Esophagus squamous epithelium (tissue), 4 donors: Measurements from ENCODE around the gene SPNS2.

Experiments
- POLR2A ChIP-seq, 4 donors: fragments of 450-650 bp; IDR thresholded peaks; one replicate each; pipeline ENCODE4 v1.6.1; 2017; ENCODE audit warnings: antibody characterized with exemption in 4 of 4, mild to moderate bottlenecking in 4 of 4, moderate library complexity in 3 of 4
- TF ChIP-seq, protein P1 (sequence below), 6 experiments: fragments of 450-650 bp in 4 of 6; fragments of 200-600 bp in 2 of 6; sonication (generic) in 2 of 6; IDR thresholded peaks; one replicate each; pipeline ENCODE4 v1.5.1; 2016 to 2019; ENCODE audit warnings: antibody characterized with exemption in 6 of 6, mild to moderate bottlenecking in 4 of 6, moderate library complexity in 4 of 6

GRCh38 chr17:4501295-4501949, 2.7 kb downstream of the SPNS2 start:
- TF ChIP-seq, protein P1, sequence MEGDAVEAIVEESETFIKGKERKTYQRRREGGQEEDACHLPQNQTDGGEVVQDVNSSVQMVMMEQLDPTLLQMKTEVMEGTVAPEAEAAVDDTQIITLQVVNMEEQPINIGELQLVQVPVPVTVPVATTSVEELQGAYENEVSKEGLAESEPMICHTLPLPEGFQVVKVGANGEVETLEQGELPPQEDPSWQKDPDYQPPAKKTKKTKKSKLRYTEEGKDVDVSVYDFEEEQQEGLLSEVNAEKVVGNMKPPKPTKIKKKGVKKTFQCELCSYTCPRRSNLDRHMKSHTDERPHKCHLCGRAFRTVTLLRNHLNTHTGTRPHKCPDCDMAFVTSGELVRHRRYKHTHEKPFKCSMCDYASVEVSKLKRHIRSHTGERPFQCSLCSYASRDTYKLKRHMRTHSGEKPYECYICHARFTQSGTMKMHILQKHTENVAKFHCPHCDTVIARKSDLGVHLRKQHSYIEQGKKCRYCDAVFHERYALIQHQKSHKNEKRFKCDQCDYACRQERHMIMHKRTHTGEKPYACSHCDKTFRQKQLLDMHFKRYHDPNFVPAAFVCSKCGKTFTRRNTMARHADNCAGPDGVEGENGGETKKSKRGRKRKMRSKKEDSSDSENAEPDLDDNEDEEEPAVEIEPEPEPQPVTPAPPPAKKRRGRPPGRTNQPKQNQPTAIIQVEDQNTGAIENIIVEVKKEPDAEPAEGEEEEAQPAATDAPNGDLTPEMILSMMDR (IDR thresholded peaks at IDR 0.05), result no peak
- TF ChIP-seq POLR2A (IDR thresholded peaks at IDR 0.05), result no peak
